Endothelial cell of umbilical vein (primary cell): ENCODE data around the gene CHRNB1. TPM values are rescaled to one million over a fixed set of nuclear protein-coding genes. Genes with fewer than 3 reads are reported as not detected.

Source experiments
- BruUV-seq: library from RNA; stranded (reverse); fragments of 400-500 nt; replicated peaks from 2 replicates; lab custom pipeline; 2021; lab: Mats Ljungman, UMichigan
- CTCF ChIA-PET: fragments of 300-600, 350-600 bp; sonication (Branson Sonifier 250); formaldehyde crosslinking; loops from one replicate; lab custom pipeline; 2021; ENCODE audit warnings: antibody characterized with exemption, inconsistent platforms; lab: Charles Lee
- POLR2A ChIA-PET: fragments of 300-600, 350-600 bp; sonication (Branson Sonifier 250); formaldehyde crosslinking; loops from one replicate; lab custom pipeline; 2021; ENCODE audit warnings: antibody characterized with exemption, inconsistent platforms; lab: Charles Lee
- DNase-seq: peaks from one replicate; pipeline ENCODE4 v3.0.0-alpha.2; 2011; ENCODE audit warnings: low read depth, low spot score
- FAIRE-seq: peaks from 2 replicates; lab custom pipeline; 2011; peaks lifted over from hg19 to GRCh38; lab: Jason Lieb, UNC
- H2AFZ ChIP-seq: 2 replicates; pipeline ENCODE4 v1.6.0; 2012; ENCODE audit warnings: low read depth, low read length, control low read depth, inconsistent platforms
- H3K27ac ChIP-seq: 2 replicates; pipeline ENCODE4 v1.5.1; 2011; ENCODE audit warnings: low read depth, mild to moderate bottlenecking, control low read depth, low read length, moderate library complexity; ENCODE audit not compliant: insufficient read depth
- H3K27me3 ChIP-seq, 2 experiments: 2 replicates each; pipeline versions ENCODE4 v1.6.0 to v1.6.1; 2011; ENCODE audit warnings: low read length in 2 of 2, mixed read lengths in 1 of 2; ENCODE audit not compliant: control insufficient read depth in 2 of 2, insufficient read depth in 2 of 2
- H3K36me3 ChIP-seq, 2 experiments: 2 replicates in 1 of 2; 3 replicates in 1 of 2; pipeline ENCODE4 v1.5.1; 2011; ENCODE audit warnings: low read length in 2 of 2, mild to moderate bottlenecking in 1 of 2, moderate library complexity in 1 of 2; ENCODE audit not compliant: control insufficient read depth in 2 of 2, insufficient read depth in 2 of 2; ENCODE audit errors: extremely low read depth in 1 of 2
- H3K4me1 ChIP-seq: 3 replicates; pipeline ENCODE4 v1.5.1; 2011; ENCODE audit warnings: mild to moderate bottlenecking, low read length; ENCODE audit not compliant: control insufficient read depth, insufficient read depth; ENCODE audit errors: extremely low read depth
- H3K4me2 ChIP-seq: 2 replicates; pipeline ENCODE4 v1.6.1; 2011; ENCODE audit warnings: low read length, control low read depth, mixed read lengths; ENCODE audit not compliant: insufficient read depth
- H3K4me3 ChIP-seq, 3 experiments: fragments of 200-600 bp in 1 of 3; sonication (generic), shearing (Covaris generic) in 1 of 3; replicated peaks in 1 of 3; 2 replicates each; pipeline ENCODE4 v1.5.1; 2011 to 2016; ENCODE audit warnings: control low read depth in 3 of 3, low read length in 3 of 3, mild to moderate bottlenecking in 2 of 3, inconsistent platforms in 1 of 3, low read depth in 1 of 3, moderate library complexity in 1 of 3; ENCODE audit not compliant: insufficient read depth in 1 of 3
- H3K79me2 ChIP-seq: 2 replicates; pipeline ENCODE4 v1.6.0; 2012; ENCODE audit warnings: low read length, inconsistent platforms; ENCODE audit not compliant: control insufficient read depth, insufficient read depth
- H3K9ac ChIP-seq: replicated peaks from 2 replicates; pipeline ENCODE3; 2011; ENCODE audit warnings: low read length, control low read depth; ENCODE audit not compliant: insufficient read depth; ENCODE audit errors: extremely low read depth
- H3K9me1 ChIP-seq: replicated peaks from 3 replicates; pipeline ENCODE4 v1.6.0; 2011; ENCODE audit warnings: mild to moderate bottlenecking, low read length; ENCODE audit not compliant: control insufficient read depth, insufficient read depth; ENCODE audit errors: extremely low read depth
- H3K9me3 ChIP-seq: replicated peaks from 2 replicates; pipeline ENCODE4 v1.5.1; 2012; ENCODE audit warnings: low read length, inconsistent platforms; ENCODE audit not compliant: control insufficient read depth, insufficient read depth
- H4K20me1 ChIP-seq: replicated peaks from 2 replicates; pipeline ENCODE3; 2011; ENCODE audit warnings: mild to moderate bottlenecking, low read length; ENCODE audit not compliant: control insufficient read depth, insufficient read depth; ENCODE audit errors: extremely low read depth
- JUN ChIP-seq: IDR thresholded peaks from 2 replicates; pipeline ENCODE4 v1.6.1; 2011; ENCODE audit warnings: borderline replicate concordance, low read depth; ENCODE audit not compliant: insufficient read length, insufficient read depth
- dilution Hi-C: fragments of 300-500 bp; cut with MboI; formaldehyde crosslinking; loops from one replicate; pipeline ENCODE4 v1.15.0; 2019; ENCODE audit warnings: low sequenced_read_pairs; ENCODE audit not compliant: extremely low pct_ligation_motif_present
- intact Hi-C: fragments of 100-400 bp; cut with micrococcal nuclease; formaldehyde crosslinking; loops from one replicate; pipeline ENCODE4 v1.10.0; 2022
- polyA plus RNA-seq, 4 experiments: library from polyadenylated mRNA; depleted of rRNA in 3 of 4; stranded (reverse) in 3 of 4; unstranded in 1 of 4; fragments of >200 nt; gene quantifications; 2 replicates each; pipeline versions ENCODE4 v1.2.1 to v1.2.3, GENCODE V29; 2011 to 2012; ENCODE audit warnings: missing spikeins in 1 of 4
- total RNA-seq: library from RNA; stranded (reverse); gene quantifications from 2 replicates; pipeline ENCODE4 v1.2.3, GENCODE V29; 2021
- TF ChIP-seq, protein P1 (sequence below), 2 donors: IDR thresholded peaks; 1 replicate in 1 of 2; 2 replicates in 1 of 2; pipeline ENCODE4 v1.5.1; 2011; ENCODE audit warnings: low read length in 2 of 2, mild to moderate bottlenecking in 2 of 2, moderate library complexity in 2 of 2, control low read depth in 1 of 2, inconsistent platforms in 1 of 2, low read depth in 1 of 2; ENCODE audit not compliant: insufficient read depth in 1 of 2; ENCODE audit errors: extremely low read depth in 1 of 2

The CHRNB1 gene
- total and polyA plus RNA-seq, 2 donors (not counting 3 experiments of a cell fraction or from before 2014, with no cell fraction given) = 5.6 to 9.3 TPM

DNA sequence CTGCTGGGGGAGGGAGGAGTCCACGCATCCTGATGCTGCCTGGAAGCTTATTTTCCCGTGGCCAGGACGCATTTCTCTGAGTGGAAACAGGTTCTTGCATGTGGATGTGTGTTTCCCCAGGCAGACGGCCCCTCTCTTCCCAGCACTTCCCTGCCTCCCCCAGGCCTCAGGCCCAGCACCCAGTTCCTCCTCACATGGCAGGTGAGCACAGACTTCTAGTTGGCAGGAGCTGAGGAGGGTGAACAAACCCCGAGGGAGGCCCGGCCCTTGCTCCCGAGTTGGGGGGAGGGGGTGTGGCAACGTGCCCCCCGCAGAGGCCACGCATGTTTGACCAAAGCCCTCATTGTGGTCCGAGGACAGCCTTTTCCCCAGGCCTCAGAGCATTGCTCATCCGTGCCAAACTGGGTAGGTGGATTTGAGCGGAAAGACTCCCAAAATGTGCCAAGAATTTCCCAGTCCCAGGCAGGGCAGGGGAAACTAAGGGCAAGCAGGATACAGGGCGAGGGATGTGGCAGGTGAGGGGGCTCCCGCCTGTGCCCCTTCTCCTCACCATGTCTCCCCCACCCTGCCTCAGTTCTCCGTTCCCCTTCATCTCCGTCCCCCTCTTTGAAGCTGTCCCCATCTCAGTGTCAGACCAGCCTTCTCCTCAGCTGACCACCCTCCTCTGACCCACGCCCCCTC, 26.2 kb upstream of the CHRNB1 start:
- dilution Hi-C loops = no loop called here
- no peak overlapping the region for H3K9ac ChIP-seq

More for the DNA sequence above, 26.2 kb upstream of the CHRNB1 start:
- Histone ChIP-seq H3K27ac (no peak overlapping the region), H3K36me3 (peaks cover 0 to 2% of the 10 kb centered on the region in 2 experiments), H3K9me1 (no peaks in the 10 kb centered on the region), H3K4me2 (no peak overlapping the region), H3K79me2 (no peaks in the 10 kb centered on the region), H3K9me3 (no peaks in the 10 kb centered on the region), H3K27me3 (no peaks in the 10 kb centered on the region), H3K4me3 (no peak overlapping the region), H2AFZ (no peak overlapping the region), H4K20me1 (no peaks in the 10 kb centered on the region), H3K4me1 (no peaks in the 10 kb centered on the region)
- CTCF ChIA-PET = no interaction called here
- POLR2A ChIA-PET = no interaction called here
- no peak for TF ChIP-seq JUN
- TF ChIP-seq, protein P1, sequence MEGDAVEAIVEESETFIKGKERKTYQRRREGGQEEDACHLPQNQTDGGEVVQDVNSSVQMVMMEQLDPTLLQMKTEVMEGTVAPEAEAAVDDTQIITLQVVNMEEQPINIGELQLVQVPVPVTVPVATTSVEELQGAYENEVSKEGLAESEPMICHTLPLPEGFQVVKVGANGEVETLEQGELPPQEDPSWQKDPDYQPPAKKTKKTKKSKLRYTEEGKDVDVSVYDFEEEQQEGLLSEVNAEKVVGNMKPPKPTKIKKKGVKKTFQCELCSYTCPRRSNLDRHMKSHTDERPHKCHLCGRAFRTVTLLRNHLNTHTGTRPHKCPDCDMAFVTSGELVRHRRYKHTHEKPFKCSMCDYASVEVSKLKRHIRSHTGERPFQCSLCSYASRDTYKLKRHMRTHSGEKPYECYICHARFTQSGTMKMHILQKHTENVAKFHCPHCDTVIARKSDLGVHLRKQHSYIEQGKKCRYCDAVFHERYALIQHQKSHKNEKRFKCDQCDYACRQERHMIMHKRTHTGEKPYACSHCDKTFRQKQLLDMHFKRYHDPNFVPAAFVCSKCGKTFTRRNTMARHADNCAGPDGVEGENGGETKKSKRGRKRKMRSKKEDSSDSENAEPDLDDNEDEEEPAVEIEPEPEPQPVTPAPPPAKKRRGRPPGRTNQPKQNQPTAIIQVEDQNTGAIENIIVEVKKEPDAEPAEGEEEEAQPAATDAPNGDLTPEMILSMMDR (IDR thresholded peaks at IDR 0.05; ENCODE audit: extremely low read depth in 1 of 2, insufficient read depth in 1 of 2, low read depth in 1 of 2, low read length in 2 of 2) = no peak
- FAIRE-seq (no peak), DNase-seq (no peak)
- intact Hi-C loops = no loop called here
- no TSS peak for BruUV-seq
